GM23338 (cell line): Measurements from ENCODE around the gene G6PC3.

Source experiments
- CREB1 ChIP-seq: fragments of 250-450 bp; sonication (Bioruptor Pico); IDR thresholded peaks from 2 replicates; pipeline ENCODE4 v1.5.0; 2020; ENCODE audit warnings: low read depth, mild to moderate bottlenecking, moderate library complexity
- EZH2 ChIP-seq: fragments of 200-600 bp; sonication (generic); IDR thresholded peaks from one replicate; pipeline ENCODE4 v1.8.0; 2017; ENCODE audit warnings: antibody characterized with exemption, mild to moderate bottlenecking, low read depth; ENCODE audit not compliant: unreplicated experiment
- JUNB ChIP-seq: IDR thresholded peaks from one replicate; pipeline ENCODE4 v1.6.1; 2016; ENCODE audit warnings: antibody characterized with exemption; ENCODE audit not compliant: unreplicated experiment
- POLR2AphosphoS5 ChIP-seq: IDR thresholded peaks from 2 replicates; pipeline ENCODE4 v1.6.1; 2016; ENCODE audit warnings: antibody characterized with exemption, low read depth
- ZNF331 ChIP-seq: fragments of 250-450 bp; sonication (Bioruptor Pico); IDR thresholded peaks from 2 replicates; pipeline ENCODE4 v1.5.0; 2020; ENCODE audit warnings: low read depth, mild to moderate bottlenecking, moderate library complexity
- TF ChIP-seq, protein P1 (sequence below), 2 experiments: fragments of 200-600 bp in 1 of 2; sonication (generic) in 1 of 2; conservative IDR thresholded peaks; 2 replicates each; pipeline versions ENCODE4 v1.5.1 to v1.6.1; 2016 to 2017; ENCODE audit warnings: antibody characterized with exemption in 2 of 2, low read depth in 2 of 2, mild to moderate bottlenecking in 2 of 2, moderate library complexity in 1 of 2
- TF ChIP-seq, protein P2 (sequence below): IDR thresholded peaks from one replicate; pipeline ENCODE4 v1.6.1; 2018; ENCODE audit warnings: antibody characterized with exemption; ENCODE audit not compliant: unreplicated experiment

DNA sequence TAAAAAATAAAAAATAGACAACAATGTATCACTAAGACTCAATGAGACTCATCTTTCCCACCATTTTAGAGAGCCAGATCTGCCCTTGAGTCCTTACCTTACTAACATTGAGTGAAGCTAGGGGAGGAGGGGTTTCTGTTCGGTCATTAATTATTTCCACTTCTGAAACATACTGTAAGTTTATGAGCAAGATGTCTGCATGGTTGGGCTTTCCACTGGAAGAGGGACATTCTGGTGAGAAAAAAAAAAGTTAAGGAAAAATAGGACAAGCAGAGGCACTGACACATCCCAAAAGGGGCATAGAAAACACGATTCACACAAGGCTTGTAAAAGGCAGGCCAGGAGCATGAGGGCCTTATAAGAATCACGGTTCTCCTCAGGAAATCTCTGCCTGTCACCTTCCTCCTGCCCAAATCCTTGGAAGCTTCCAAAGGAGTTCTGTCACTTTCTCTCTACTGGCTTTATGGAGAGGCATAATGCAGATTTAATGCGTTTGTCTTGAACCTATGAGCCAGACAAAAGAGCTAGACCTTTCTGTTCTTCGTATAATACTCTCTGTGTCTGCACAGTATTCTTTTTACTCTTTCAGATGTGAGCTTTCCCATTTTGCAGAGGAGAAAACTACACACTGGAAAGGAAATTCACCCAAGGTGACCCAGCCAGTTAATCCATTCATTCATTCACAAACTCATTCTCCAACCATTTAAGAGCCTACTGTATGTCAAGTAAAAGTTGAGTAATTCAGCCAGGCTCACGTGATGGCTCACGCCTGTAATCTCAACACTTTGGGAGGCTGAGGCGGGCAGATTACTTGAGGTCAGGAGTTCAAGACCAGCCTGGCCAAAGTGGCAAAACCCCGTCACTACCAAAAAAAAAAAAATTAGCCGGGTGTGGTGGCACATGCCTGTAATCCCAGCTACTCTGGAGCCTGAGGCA, 6.6 kb upstream of the G6PC3 start:
- TF ChIP-seq, protein P1, sequence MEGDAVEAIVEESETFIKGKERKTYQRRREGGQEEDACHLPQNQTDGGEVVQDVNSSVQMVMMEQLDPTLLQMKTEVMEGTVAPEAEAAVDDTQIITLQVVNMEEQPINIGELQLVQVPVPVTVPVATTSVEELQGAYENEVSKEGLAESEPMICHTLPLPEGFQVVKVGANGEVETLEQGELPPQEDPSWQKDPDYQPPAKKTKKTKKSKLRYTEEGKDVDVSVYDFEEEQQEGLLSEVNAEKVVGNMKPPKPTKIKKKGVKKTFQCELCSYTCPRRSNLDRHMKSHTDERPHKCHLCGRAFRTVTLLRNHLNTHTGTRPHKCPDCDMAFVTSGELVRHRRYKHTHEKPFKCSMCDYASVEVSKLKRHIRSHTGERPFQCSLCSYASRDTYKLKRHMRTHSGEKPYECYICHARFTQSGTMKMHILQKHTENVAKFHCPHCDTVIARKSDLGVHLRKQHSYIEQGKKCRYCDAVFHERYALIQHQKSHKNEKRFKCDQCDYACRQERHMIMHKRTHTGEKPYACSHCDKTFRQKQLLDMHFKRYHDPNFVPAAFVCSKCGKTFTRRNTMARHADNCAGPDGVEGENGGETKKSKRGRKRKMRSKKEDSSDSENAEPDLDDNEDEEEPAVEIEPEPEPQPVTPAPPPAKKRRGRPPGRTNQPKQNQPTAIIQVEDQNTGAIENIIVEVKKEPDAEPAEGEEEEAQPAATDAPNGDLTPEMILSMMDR (conservative IDR thresholded peaks at IDR 0.05; ENCODE audit: low read depth in 2 of 2) = no peak
- no peak for TF ChIP-seq POLR2AphosphoS5
- TF ChIP-seq JUNB = no peak
- TF ChIP-seq, protein P2, sequence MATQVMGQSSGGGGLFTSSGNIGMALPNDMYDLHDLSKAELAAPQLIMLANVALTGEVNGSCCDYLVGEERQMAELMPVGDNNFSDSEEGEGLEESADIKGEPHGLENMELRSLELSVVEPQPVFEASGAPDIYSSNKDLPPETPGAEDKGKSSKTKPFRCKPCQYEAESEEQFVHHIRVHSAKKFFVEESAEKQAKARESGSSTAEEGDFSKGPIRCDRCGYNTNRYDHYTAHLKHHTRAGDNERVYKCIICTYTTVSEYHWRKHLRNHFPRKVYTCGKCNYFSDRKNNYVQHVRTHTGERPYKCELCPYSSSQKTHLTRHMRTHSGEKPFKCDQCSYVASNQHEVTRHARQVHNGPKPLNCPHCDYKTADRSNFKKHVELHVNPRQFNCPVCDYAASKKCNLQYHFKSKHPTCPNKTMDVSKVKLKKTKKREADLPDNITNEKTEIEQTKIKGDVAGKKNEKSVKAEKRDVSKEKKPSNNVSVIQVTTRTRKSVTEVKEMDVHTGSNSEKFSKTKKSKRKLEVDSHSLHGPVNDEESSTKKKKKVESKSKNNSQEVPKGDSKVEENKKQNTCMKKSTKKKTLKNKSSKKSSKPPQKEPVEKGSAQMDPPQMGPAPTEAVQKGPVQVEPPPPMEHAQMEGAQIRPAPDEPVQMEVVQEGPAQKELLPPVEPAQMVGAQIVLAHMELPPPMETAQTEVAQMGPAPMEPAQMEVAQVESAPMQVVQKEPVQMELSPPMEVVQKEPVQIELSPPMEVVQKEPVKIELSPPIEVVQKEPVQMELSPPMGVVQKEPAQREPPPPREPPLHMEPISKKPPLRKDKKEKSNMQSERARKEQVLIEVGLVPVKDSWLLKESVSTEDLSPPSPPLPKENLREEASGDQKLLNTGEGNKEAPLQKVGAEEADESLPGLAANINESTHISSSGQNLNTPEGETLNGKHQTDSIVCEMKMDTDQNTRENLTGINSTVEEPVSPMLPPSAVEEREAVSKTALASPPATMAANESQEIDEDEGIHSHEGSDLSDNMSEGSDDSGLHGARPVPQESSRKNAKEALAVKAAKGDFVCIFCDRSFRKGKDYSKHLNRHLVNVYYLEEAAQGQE = no peak
- TF ChIP-seq ZNF331 (CRISPR knock-in tag) = no peak
- no peak for TF ChIP-seq EZH2
- no peak for TF ChIP-seq CREB1
